NCI-H2029 treated with DMSO at 0.1 percent for 48 hours (cell line): ENCODE results near the gene KAT7.
A peak's percentile ranks its signal among the peaks of the same experiment; 100 is the strongest.

Experiments used
- DNase-seq: peaks from one replicate; lab custom pipeline; 2025; lab: John Stamatoyannopoulos, UW

Gene KAT7

GRCh38 chr17:49842846-49843245 is 54.4 kb downstream of the KAT7 start:
- no peak for DNase-seq

DNA sequence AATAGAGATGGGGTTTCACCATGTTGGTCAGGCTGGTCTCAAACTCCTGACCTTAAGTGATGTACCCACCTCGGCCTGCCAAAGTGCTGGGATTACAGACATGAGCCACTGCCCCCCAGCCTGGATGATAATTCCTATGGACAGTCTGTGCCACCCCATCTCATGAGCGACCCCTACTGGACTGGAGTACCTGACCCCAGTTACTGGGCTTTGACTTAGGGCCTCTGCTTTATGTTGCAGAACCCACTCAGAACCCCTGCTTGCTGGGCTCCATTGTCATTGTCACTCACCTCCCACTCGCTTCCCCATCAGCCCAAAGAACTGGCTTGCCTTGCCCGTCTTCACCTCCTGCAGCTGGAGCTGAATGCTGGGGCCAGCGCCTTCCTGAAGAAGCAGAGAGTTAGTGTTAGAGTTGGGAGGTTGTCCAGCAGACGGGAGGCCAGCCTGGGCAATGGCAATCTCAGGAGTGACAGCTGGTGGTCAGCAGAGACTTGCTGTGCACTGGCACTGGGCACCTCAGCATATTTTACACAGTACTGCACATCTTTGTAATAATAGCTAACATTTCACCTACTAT is 55.4 kb downstream of the KAT7 start:
- no peak for DNase-seq

GRCh38 chr17:49845321-49845720 is 56.8 kb downstream of the KAT7 start:
- DNase-seq: no peak

GRCh38 chr17:49846938-49847712 is 58.6 kb downstream of the KAT7 start:
- DNase-seq: no peak

- no peak for DNase-seq
These were observed 59.6 kb downstream of the KAT7 start, which contains the start of gene TAC4 for GRCh38 chr17:49848019-49848473. Gene TAC4, minus strand, starts transcription at chr17:49848069. Its CDS starts 52 bp downstream, at chr17:49848017.

- no peak for DNase-seq
These were observed 60.3 kb downstream of the KAT7 start for GRCh38 chr17:49848739-49849138.

GRCh38 chr17:49850218-49850610 is 61.7 kb downstream of the KAT7 start:
- DNase-seq: no peak

DNA sequence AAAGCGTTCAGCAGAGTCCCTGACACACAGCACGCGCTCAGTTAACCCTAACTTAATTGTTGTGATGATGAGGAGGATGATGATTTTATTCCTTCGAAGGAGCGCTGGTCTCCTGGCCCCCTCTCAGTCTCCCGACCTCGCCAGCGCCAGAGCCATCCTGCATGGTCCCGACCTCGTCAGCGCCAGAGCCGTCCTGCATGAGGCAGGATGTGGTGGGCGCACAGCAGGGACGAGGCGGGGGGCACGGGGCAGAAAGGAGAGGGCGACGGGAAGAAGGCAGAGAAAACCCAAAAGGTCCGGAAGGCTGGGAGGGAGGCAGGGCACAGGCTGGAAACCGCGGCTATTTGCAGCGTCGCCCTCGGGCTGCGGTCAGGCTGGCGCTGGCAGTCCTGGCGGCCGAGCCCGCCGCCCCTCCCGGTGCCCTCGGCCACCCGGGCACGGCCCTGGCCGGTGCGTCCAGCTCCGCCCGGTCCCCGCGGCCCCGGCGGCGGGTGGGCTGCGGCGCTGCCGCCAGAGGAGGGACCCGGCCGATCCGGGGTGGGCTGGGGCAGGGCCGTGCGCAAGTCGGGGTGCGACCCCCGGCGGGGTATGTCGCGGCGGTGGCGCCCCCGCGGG is 62.4 kb downstream of the KAT7 start:
- DNase-seq: no peak

DNA sequence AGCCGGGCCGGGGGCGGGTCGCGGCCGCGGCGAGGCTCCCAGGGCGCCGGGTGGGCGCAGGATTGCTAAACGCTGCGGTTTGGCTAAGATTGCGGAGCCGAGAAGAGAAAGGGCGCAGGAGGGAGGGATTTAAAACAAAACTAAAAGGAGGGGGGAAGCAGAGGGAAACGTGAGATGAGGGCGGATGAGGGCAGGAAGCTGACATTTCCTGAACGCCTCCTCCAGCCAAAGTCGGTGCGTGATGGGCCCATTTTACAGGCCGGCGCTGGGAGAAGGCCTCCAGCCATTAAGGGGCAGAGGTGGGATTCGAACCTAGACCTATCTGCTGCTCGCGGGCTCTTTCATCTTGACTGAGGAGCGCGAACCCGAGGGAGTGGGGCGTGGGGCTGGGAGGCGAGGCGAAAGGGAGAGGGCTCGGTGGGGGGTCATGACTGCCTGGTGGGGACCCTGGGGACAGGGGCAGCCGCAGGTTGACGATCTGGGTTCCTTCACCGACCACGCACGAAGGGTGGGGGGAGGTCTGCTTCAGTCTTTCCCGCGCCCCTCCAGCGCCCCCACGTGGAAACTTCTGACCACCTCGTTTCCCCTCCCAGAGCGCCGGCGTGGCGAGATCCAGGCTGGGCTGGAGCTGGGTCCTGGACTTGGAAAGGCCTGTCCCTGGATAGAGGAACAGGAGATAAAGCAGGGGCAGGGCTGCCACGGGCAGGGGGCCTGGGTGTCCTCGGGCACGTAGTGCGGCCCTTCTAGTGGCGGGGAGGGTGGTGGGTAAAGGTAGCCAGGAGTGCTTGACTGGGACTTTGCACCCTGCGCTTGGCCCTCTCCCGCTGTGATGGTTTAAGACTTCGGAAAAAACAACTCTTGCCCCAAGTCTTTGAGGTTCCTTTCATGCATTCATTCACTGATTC is 63.2 kb downstream of the KAT7 start:
- no peak for DNase-seq

DNA sequence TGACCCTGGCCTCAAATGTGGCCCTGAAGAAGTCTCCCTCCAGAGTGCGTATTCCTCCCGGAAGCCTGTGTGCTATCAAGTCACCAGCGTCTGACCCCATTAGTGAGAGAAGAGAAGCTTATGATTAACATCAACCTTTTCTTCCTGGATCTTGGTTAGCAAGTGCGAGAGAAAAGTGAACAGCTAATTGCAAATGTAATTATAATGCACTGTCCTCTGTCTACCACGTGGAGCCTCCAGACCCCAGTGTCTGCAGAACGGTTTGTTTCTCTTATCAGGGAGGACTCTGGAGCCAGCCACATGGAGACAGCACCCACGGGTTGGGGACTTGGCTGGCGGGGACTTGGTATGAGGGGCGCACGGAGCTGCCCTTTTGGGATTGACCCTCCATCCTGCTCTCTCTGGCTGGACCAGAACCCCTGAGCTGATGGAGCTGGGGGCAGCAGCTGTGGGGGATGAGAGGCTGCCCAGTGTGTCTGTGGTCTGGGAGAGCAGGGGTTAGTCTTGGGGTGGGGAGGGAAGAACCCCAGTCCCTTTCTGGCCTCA is 65.1 kb downstream of the KAT7 start:
- no peak for DNase-seq

- no peak for DNase-seq
These were observed 65.6 kb downstream of the KAT7 start for GRCh38 chr17:49854126-49854525.

DNA sequence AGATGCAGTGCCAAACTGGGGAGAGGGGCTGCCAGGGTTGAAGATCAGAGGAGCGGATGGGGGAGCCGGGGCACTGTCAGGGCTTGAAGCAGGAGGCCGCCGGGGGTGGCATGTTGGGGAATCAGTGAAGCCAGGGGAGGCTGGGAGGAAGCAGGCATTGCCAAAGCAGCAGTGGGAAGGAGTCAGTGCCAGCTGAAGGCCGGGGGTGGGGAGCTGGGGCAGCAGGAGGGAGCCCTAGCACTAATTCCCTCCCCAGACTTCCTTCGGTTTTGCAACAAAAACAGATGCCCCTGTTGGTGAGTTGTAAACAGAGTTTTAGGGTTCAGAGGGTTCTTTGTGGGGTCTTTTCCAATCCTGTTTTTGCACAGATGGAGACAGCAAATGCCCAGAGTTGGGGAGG is 70.3 kb downstream of the KAT7 start:
- no peak for DNase-seq

DNA sequence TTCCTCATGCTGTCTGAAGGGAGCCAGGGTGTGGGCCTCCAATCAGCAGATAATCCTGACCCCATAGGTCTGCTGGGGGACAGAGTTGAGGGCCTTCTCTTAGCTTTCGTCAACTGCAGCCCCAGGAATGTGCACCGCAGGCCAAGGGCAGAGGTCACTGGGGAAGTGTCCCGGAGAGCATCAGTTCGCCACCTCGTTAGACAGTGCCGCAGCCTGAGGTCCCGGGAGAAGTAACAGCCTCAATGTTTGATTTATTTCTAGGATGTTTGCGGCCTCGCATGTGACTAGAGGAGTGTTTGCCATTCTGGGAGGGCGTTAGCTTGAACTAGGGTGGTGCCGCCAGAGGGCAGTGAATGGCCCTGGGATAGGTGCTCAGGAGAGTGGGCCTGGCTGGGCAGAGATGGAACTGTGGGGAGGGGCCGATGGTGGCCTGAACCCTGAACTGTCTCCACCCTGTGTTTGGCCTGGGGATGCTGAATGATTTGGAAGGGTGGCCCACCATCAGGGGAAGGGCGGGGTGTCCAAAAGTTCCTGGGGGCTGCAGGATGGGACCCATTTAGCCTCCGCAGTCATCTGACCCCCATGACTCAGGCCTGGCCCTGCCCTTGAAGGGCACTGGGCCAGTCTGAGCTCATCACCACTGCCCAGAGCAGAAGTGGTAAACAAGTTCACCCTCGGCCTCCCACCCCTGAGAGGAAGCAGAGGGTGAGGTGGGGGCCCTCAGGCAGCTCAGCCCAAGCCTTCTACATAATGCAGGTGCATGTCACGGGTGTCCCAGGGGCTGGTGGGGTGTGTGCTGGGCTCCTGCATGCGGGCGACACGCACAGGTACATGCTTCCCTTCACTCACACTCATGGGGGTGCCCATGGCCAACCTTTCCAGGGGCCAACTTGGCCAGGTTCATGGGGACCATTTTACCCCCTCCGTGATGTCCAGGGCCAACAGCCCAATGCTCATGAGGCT is 71.8 kb downstream of the KAT7 start:
- DNase-seq: no peak

GRCh38 chr17:49861150-49861884 is 72.8 kb downstream of the KAT7 start:
- DNase-seq: peak; percentile 5

DNA sequence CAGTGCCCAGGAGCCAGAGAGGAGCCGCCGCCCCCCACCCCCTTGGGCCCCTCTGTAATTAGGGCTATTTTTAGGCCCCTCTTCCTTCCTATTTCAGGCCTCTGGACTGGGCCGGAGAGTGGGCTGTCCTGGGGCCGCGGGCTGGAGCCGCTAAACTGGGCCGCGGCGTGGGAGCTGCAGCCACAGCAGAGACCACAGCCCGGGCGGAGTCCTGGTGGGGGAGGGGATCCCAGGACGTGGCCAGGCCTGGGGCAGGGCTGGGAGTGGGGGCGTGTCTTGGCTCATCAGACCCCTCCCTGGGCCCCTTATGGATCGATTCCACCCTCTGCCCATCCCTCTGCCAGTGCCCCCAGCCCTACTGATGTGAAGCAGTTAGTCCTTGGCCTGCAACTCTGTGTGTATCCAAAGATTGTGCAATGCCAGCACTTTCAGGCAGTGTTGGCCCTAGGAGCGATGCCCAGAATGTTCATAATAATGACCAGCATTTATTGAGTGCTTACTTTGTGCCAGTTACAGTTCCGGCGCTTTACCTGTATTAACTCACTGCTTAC is 74.4 kb downstream of the KAT7 start:
- no peak for DNase-seq

GRCh38 chr17:49866019-49866380 is 77.5 kb downstream of the KAT7 start:
- no peak for DNase-seq

DNA sequence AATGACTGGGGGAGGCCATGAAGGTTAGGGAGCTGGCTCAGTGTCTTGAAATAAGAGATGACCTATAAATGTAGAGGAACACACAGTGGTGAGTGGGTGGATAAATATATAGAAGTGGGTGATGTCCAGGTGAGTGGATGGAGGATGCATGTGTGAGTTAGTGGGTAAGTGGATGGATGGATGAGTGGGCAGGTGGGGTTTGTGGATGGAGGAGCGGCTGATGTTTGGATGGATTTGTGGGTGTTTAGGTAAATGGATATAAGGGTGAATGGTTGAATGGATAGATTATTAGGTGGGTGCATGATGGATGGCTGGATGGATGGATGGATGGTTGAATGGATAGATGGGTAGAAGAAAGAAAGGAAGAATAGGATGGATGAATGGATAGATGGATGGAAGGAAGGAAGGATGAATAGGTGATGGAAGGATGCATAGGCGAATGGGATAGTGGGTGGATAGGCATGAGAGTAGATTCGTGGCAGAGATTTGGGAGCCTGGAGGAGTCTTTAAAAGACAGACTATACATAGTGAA is 78.5 kb downstream of the KAT7 start:
- DNase-seq: no peak

GRCh38 chr17:49869038-49869374 is 80.5 kb downstream of the KAT7 start:
- DNase-seq: no peak

DNA sequence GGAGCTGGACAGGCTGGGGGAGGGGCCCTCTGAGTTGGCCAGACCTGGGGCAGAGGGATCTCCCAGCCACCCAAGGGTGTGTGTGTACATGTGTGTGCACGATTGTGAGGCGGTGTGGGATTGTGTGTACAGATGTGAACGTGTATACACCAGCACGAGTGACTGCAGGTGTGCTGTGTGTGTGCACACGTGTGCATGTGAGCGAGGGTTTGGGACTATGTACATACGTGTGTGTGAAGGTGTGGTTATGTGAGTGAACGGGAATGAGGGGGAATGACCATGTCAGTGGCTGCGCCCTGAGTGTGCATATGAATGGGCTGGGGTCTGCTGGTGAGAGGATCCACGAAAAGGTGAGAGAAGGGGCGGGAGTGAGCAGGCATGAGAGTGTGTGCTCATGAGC is 81.8 kb downstream of the KAT7 start:
- DNase-seq: no peak

- no peak for DNase-seq
These were observed 82.7 kb downstream of the KAT7 start for GRCh38 chr17:49871211-49871610.
